Measurements from ENCODE around the gene CD52. TPM values are rescaled to one million over a fixed set of nuclear protein-coding genes. Genes with fewer than 3 reads are reported as not detected.

Gene CD52
- total and polyA plus RNA-seq, 2 of the 13 experiments (the other 11 are each of a cell fraction or from before 2014, with no cell fraction given), result 0.32 TPM; not detected in 1

DNA sequence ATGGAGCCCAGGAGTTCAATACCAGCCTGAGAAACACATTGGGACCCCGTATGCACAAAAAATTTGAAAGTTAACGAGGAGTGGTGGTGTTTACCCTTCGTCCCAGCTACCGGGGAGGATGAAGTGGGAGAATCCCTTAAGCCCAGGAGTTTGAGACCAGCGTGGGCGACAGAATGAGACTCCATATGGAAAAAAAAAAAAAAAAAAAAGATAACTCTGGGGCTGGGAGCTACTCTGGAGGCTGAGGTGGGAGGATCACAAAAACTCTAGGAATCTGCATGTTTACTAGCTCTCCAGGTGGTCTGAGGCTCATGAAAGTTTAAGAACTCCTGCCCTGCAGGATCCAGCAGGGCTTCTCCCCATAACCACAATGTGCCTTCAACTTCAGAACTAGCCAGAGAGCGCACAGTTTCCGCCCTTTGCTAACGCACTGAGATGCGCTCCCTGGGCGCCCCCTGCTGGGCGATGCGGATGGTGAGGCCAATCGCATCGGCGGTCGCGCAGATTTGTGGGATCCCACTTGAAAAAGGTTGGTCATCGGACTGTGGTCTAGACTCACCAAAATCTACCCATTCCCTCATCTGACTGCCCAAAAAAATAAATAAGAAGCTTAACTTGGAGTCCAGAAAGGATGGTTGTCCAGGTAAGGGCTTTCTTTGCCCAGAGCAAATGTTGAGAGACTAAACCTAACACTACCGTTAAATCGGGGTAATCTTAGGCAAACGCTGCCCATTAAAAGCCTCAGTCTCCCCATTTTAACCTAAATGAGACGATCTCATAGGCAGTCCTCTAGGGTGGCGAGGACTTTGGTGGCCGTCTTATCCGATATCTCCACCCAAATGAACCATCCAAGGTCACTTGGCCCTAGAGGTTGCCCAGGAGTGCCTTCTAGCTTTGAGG lies 46.0 kb downstream of the CD52 start (continued):
- TF ChIP-seq ZNF770 (CRISPR knock-in tag; IDR thresholded peaks at IDR 0.05) (peak; percentile 60), SALL1 (CRISPR knock-in tag; IDR thresholded peaks at IDR 0.05) (peak; percentile 65; the same call in 1 of the 2 replicates), SOX6 (IDR thresholded peaks at IDR 0.05) (no peak), SOX6 (CRISPR knock-in tag; IDR thresholded peaks at IDR 0.05) (peak; percentile 50; the same call in 1 of the 2 replicates), ZNF124 (CRISPR knock-in tag; IDR thresholded peaks at IDR 0.05) (no peak), NR2F1 (CRISPR knock-in tag; IDR thresholded peaks at IDR 0.05) (no peak), DBP (CRISPR knock-in tag; IDR thresholded peaks at IDR 0.05; ENCODE audit: not compliant biosample characterization) (no peak), NR0B2 (CRISPR knock-in tag; IDR thresholded peaks at IDR 0.05) (no peak), PITX1 (CRISPR knock-in tag; IDR thresholded peaks at IDR 0.05) (peak; percentile 37; the same call in 1 of the 2 replicates), ZNF746 (CRISPR knock-in tag; IDR thresholded peaks at IDR 0.05) (no peak), ZNF713 (CRISPR knock-in tag; IDR thresholded peaks at IDR 0.05) (no peak), MAFK (conservative IDR thresholded peaks at IDR 0.05 in 1 of 2, IDR thresholded peaks at IDR 0.05 in 1 of 2; ENCODE audit: low read length in 2 of 2) (no peak), MEF2D (CRISPR knock-in tag; IDR thresholded peaks at IDR 0.05) (0 out of 2 replicates have a peak, but pooled peaks have one; percentile 26)
- TF ChIP-seq, protein P1, sequence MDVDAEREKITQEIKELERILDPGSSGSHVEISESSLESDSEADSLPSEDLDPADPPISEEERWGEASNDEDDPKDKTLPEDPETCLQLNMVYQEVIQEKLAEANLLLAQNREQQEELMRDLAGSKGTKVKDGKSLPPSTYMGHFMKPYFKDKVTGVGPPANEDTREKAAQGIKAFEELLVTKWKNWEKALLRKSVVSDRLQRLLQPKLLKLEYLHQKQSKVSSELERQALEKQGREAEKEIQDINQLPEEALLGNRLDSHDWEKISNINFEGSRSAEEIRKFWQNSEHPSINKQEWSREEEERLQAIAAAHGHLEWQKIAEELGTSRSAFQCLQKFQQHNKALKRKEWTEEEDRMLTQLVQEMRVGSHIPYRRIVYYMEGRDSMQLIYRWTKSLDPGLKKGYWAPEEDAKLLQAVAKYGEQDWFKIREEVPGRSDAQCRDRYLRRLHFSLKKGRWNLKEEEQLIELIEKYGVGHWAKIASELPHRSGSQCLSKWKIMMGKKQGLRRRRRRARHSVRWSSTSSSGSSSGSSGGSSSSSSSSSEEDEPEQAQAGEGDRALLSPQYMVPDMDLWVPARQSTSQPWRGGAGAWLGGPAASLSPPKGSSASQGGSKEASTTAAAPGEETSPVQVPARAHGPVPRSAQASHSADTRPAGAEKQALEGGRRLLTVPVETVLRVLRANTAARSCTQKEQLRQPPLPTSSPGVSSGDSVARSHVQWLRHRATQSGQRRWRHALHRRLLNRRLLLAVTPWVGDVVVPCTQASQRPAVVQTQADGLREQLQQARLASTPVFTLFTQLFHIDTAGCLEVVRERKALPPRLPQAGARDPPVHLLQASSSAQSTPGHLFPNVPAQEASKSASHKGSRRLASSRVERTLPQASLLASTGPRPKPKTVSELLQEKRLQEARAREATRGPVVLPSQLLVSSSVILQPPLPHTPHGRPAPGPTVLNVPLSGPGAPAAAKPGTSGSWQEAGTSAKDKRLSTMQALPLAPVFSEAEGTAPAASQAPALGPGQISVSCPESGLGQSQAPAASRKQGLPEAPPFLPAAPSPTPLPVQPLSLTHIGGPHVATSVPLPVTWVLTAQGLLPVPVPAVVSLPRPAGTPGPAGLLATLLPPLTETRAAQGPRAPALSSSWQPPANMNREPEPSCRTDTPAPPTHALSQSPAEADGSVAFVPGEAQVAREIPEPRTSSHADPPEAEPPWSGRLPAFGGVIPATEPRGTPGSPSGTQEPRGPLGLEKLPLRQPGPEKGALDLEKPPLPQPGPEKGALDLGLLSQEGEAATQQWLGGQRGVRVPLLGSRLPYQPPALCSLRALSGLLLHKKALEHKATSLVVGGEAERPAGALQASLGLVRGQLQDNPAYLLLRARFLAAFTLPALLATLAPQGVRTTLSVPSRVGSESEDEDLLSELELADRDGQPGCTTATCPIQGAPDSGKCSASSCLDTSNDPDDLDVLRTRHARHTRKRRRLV (CRISPR knock-in tag; IDR thresholded peaks at IDR 0.05), result no peak

Data from HepG2 (cell line).